Lower leg skin (tissue), 3 donors: Measurements from ENCODE around the gene SEMA4A.

Experiments
- POLR2A ChIP-seq, 2 donors: fragments of 450-650 bp; IDR thresholded peaks; one replicate each; pipeline ENCODE4 v1.6.1; 2016 to 2017; ENCODE audit warnings: antibody characterized with exemption in 2 of 2, mild to moderate bottlenecking in 1 of 2, moderate library complexity in 1 of 2
- TF ChIP-seq, protein P1 (sequence below), 3 donors: fragments of 450-650 bp; IDR thresholded peaks; one replicate each; pipeline ENCODE4 v1.5.1; 2016; ENCODE audit warnings: antibody characterized with exemption in 3 of 3, mild to moderate bottlenecking in 3 of 3, moderate library complexity in 2 of 3

DNA sequence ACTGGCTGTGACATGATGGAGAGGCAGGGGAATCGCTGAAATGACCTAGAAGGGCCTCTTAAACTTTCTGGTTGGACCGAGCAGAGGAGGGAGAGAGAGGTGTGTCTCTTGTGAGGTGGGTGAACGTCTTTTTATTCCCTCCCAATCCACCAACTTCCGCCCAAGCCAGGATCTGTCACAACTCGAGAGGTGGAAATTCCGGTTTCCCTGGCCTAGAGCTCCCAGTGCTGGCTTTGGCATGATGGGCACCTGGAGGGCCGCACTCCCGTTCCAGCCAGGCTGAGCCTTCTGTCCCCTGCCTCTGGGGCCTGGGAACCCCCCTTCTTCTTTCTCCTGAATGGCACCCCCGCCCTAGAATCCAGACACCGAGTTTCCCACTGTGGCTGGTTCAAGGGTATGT, at the start of gene SEMA4A:
- TF ChIP-seq POLR2A (IDR thresholded peaks at IDR 0.05), result no peak
- TF ChIP-seq, protein P1, sequence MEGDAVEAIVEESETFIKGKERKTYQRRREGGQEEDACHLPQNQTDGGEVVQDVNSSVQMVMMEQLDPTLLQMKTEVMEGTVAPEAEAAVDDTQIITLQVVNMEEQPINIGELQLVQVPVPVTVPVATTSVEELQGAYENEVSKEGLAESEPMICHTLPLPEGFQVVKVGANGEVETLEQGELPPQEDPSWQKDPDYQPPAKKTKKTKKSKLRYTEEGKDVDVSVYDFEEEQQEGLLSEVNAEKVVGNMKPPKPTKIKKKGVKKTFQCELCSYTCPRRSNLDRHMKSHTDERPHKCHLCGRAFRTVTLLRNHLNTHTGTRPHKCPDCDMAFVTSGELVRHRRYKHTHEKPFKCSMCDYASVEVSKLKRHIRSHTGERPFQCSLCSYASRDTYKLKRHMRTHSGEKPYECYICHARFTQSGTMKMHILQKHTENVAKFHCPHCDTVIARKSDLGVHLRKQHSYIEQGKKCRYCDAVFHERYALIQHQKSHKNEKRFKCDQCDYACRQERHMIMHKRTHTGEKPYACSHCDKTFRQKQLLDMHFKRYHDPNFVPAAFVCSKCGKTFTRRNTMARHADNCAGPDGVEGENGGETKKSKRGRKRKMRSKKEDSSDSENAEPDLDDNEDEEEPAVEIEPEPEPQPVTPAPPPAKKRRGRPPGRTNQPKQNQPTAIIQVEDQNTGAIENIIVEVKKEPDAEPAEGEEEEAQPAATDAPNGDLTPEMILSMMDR (IDR thresholded peaks at IDR 0.05), result no peak
